Endodermal cell (in vitro differentiated cells): ENCODE results near the gene MRPS10. TPM values are rescaled to one million over a fixed set of nuclear protein-coding genes. Genes with fewer than 3 reads are reported as not detected.

Source experiments
- DNase-seq: peaks from one replicate; pipeline ENCODE4 v3.0.0-alpha.2; 2017
- H3K27ac ChIP-seq: 2 replicates; pipeline ENCODE4 v1.5.1; 2013; ENCODE audit warnings: mild to moderate bottlenecking, low read depth, low read length, moderate library complexity
- H3K27me3 ChIP-seq: 2 replicates; pipeline ENCODE4 v1.6.1; 2013; ENCODE audit warnings: mild to moderate bottlenecking, low read length, moderate library complexity; ENCODE audit not compliant: insufficient read depth, control insufficient read depth, poor library complexity, severe bottlenecking
- H3K36me3 ChIP-seq: 2 replicates; pipeline ENCODE4 v1.7.0; 2013; ENCODE audit warnings: mild to moderate bottlenecking, low read length, moderate library complexity; ENCODE audit not compliant: control insufficient read depth, insufficient read depth
- H3K4me1 ChIP-seq: one replicate; pipeline ENCODE4 v1.7.0; 2013; ENCODE audit warnings: low read length; ENCODE audit not compliant: control insufficient read depth, insufficient read depth
- H3K4me3 ChIP-seq: 2 replicates; pipeline ENCODE4 v1.5.1; 2013; ENCODE audit warnings: mild to moderate bottlenecking, low read length, moderate library complexity
- H3K9ac ChIP-seq: 2 replicates; pipeline ENCODE4 v1.6.1; 2013; ENCODE audit warnings: mild to moderate bottlenecking, low read length, moderate library complexity; ENCODE audit not compliant: poor library complexity, severe bottlenecking; ENCODE audit errors: extremely low read depth
- H3K9me3 ChIP-seq: 2 replicates; pipeline ENCODE4 v1.6.1; 2013; ENCODE audit warnings: mild to moderate bottlenecking, low read length, moderate library complexity; ENCODE audit not compliant: control insufficient read depth
- H3K27ac Mint-ChIP-seq: 2 replicates; pipeline ENCODE4 v1.8.0; 2020; ENCODE audit warnings: mixed read lengths
- H3K27me3 Mint-ChIP-seq: 2 replicates; pipeline ENCODE4 v1.8.0; 2021; ENCODE audit warnings: mild to moderate bottlenecking, mixed read lengths; ENCODE audit not compliant: insufficient read depth
- H3K36me3 Mint-ChIP-seq: 2 replicates; pipeline ENCODE4 v1.8.0; 2020; ENCODE audit warnings: low read depth, mixed read lengths
- H3K4me1 Mint-ChIP-seq: 2 replicates; pipeline ENCODE4 v1.8.0; 2020; ENCODE audit warnings: mixed read lengths
- H3K4me3 Mint-ChIP-seq: 2 replicates; pipeline ENCODE4 v1.8.0; 2020; ENCODE audit warnings: mild to moderate bottlenecking, moderate library complexity, mixed read lengths
- H3K9me3 Mint-ChIP-seq: 2 replicates; pipeline ENCODE4 v1.8.0; 2020; ENCODE audit warnings: mild to moderate bottlenecking, mixed read lengths
- WGBS, 2 experiments: methylation state at CpG; one replicate each; pipeline versions ENCODE4 v1.1.5 to v1.1.7; 2013; ENCODE audit warnings: missing lambda C conversion rate in 2 of 2, mixed read lengths in 1 of 2; ENCODE audit not compliant: insufficient coverage in 1 of 2, insufficient read length in 1 of 2; 5-methylcytosine and 5-hydroxymethylcytosine counted together
- total RNA-seq, 2 donors: library from RNA; stranded (reverse); fragmentation: NEBNext Ultra II Directional in 1 of 2; extraction: Animal tissue kit (Norgen Biotek cat#: 25700) in 1 of 2; gene quantifications; 2 replicates in 1 of 2; 3 replicates in 1 of 2; pipeline ENCODE4 v1.2.1, GENCODE V29; 2021
- TF ChIP-seq, protein P1 (sequence below): fragments of 200-600 bp; sonication (generic); conservative IDR thresholded peaks from 2 replicates; pipeline ENCODE4 v1.5.0; 2021; ENCODE audit warnings: antibody characterized with exemption, mild to moderate bottlenecking

The MRPS10 gene
- total RNA-seq, 2 donors from 2014 or later, result 33.4 to 39.6 TPM

GRCh38 chr6:42190554-42191183, 27.0 kb downstream of the MRPS10 start:
- Histone ChIP-seq H3K27me3 (no peaks in the 10 kb centered on the region), H3K9me3 (no peaks in the 10 kb centered on the region), H3K27ac (no peak overlapping the region), H3K9ac (no peak overlapping the region), H3K36me3 (no peaks in the 10 kb centered on the region), H3K4me3 (no peak overlapping the region), H3K4me1 (peaks cover 3% of the 10 kb centered on the region)
- Mint-ChIP-seq H3K27ac (no peak overlapping the region), H3K9me3 (no peaks in the 10 kb centered on the region), H3K4me3 (no peak overlapping the region), H3K27me3 (peaks cover 7% of the 10 kb centered on the region), H3K36me3 (no peaks in the 10 kb centered on the region), H3K4me1 (peaks cover 6% of the 10 kb centered on the region)
- DNase-seq, result no peak
- TF ChIP-seq, protein P1, sequence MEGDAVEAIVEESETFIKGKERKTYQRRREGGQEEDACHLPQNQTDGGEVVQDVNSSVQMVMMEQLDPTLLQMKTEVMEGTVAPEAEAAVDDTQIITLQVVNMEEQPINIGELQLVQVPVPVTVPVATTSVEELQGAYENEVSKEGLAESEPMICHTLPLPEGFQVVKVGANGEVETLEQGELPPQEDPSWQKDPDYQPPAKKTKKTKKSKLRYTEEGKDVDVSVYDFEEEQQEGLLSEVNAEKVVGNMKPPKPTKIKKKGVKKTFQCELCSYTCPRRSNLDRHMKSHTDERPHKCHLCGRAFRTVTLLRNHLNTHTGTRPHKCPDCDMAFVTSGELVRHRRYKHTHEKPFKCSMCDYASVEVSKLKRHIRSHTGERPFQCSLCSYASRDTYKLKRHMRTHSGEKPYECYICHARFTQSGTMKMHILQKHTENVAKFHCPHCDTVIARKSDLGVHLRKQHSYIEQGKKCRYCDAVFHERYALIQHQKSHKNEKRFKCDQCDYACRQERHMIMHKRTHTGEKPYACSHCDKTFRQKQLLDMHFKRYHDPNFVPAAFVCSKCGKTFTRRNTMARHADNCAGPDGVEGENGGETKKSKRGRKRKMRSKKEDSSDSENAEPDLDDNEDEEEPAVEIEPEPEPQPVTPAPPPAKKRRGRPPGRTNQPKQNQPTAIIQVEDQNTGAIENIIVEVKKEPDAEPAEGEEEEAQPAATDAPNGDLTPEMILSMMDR, result no peak
- WGBS, 2 experiments, result 73 to 86% methylated on average over 3 to 5 of the region's 5 CpGs

DNA sequence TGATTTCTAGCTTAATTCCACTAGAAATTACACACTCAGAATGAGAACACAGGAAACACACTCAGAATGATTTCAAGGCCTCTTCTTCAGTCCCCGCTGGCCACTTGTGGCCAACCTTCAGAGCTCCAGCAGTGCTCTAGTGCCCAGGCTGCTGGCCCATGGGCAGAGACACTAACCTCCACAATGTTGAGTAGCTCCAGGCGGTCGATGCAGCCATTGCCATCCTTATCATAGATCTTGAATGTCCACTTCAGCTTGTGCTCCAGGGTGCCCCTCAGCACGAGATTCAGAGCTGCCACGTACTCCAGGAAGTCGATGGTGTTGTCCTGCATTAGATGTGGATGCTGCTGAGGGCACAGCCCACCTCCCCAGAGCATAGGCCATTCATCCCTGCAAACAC, 29.3 kb downstream of the MRPS10 start:
- H3K27me3 Mint-ChIP-seq, result peaks cover under 1% of the 10 kb centered on the region
- peaks cover 2% of the 10 kb centered on the region for H3K4me1 Mint-ChIP-seq
- TF ChIP-seq, protein P1, result no peak

DNA sequence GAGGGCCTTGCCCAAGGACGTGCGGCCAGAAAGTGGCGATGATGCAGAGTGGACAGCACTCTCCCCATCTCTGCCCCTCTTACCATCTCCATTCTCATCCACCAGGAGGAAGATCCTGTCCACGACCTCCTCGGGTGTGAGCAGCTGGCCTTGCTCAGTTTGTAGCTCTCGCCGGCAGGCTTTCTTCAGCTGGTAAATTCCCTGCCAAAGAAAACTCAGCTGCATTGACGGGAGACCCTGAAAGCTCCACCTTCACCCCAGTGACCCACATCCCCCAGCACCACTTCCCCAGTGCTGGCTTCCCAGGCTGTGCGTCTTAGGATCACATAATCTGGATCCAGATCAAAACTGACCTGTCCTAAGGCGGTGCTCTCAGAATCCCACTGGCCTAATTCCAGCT, 32.1 kb downstream of the MRPS10 start:
- no peaks in the 10 kb centered on the region for H3K4me1 Mint-ChIP-seq
- no peaks in the 10 kb centered on the region for H3K4me1 ChIP-seq
- H3K36me3 ChIP-seq, result no peaks in the 10 kb centered on the region
- no peaks in the 10 kb centered on the region for H3K27me3 ChIP-seq
- no peaks in the 10 kb centered on the region for H3K36me3 Mint-ChIP-seq
- no peak overlapping the region for H3K4me3 ChIP-seq
- no peaks in the 10 kb centered on the region for H3K9me3 Mint-ChIP-seq
- no peak overlapping the region for H3K9ac ChIP-seq
- no peak overlapping the region for H3K4me3 Mint-ChIP-seq
- no peak overlapping the region for H3K27ac ChIP-seq
- TF ChIP-seq, protein P1, result no peak
- H3K9me3 ChIP-seq, result no peaks in the 10 kb centered on the region
- no peaks in the 10 kb centered on the region for H3K27me3 Mint-ChIP-seq
- no peak overlapping the region for H3K27ac Mint-ChIP-seq
- DNase-seq, result no peak
- WGBS, 2 experiments, result 81 to 90% methylated on average over 5 to 10 of the region's 10 CpGs

More for the DNA sequence above, 29.3 kb downstream of the MRPS10 start:
- no peak overlapping the region for H3K27ac Mint-ChIP-seq
- Histone ChIP-seq H3K4me3 (no peak overlapping the region), H3K27me3 (no peaks in the 10 kb centered on the region), H3K9me3 (no peaks in the 10 kb centered on the region), H3K27ac (no peak overlapping the region), H3K9ac (no peak overlapping the region), H3K4me1 (no peaks in the 10 kb centered on the region), H3K36me3 (no peaks in the 10 kb centered on the region)
- H3K9me3 Mint-ChIP-seq, result no peaks in the 10 kb centered on the region
- H3K4me3 Mint-ChIP-seq, result no peak overlapping the region
- DNase-seq, result no peak
- WGBS, 2 experiments, result 90 to 91% methylated on average over 6 of the region's 6 CpGs
- H3K36me3 Mint-ChIP-seq, result no peaks in the 10 kb centered on the region
